ENCODE results near the gene ACTR3C.
"Not testable (repeated sequence)": the region's sequence is repeated elsewhere in the genome, so short reads cannot be mapped to it uniquely, and the experiment has no call there.

DNA sequence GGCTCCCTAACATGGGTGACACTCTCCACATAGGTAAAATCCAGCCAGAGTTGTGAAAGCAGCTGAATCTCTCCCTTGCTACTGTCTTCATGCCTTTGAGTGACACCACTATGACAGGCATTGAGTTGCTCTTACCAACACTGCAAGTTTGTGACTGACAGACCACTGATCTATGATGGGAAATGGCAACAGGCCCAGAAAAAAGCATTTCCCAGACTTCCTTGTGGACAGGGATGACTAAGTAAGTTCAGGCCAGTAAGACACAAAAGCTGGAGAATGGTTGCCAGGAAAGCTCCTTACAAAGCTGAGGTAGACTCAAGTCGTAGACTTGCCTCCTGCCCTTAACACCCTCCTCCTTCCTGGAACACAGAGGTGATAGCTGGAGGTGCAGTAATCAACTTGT, 20.4 kb downstream of the ACTR3C start:
- TF ChIP-seq, protein P1, sequence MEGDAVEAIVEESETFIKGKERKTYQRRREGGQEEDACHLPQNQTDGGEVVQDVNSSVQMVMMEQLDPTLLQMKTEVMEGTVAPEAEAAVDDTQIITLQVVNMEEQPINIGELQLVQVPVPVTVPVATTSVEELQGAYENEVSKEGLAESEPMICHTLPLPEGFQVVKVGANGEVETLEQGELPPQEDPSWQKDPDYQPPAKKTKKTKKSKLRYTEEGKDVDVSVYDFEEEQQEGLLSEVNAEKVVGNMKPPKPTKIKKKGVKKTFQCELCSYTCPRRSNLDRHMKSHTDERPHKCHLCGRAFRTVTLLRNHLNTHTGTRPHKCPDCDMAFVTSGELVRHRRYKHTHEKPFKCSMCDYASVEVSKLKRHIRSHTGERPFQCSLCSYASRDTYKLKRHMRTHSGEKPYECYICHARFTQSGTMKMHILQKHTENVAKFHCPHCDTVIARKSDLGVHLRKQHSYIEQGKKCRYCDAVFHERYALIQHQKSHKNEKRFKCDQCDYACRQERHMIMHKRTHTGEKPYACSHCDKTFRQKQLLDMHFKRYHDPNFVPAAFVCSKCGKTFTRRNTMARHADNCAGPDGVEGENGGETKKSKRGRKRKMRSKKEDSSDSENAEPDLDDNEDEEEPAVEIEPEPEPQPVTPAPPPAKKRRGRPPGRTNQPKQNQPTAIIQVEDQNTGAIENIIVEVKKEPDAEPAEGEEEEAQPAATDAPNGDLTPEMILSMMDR (conservative IDR thresholded peaks at IDR 0.05; ENCODE audit: low read length): not testable (repeated sequence)
- TF ChIP-seq EZH2phosphoT487 (IDR thresholded peaks at IDR 0.05; ENCODE audit: borderline replicate concordance, low read depth, low read length): not testable (repeated sequence)
